ENCODE measurements around the gene SLIT3.

DNA sequence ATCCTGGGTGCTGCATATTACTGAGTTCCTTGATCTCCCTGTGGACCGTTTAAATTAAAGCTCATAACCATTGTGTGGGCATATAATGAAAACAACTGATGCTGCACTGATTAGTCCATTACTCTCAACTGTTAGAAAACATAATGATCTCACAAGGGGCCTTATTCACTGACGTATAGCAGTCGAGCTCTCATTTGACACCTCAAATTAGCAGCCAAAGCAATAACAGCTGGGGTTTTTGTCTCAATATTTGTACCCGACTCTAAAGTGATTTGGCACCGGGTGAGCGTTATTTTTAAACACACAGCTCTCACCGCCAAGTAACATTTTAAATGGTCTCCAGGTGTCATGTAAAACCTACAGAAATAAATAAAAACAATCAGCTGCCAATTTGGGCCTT is 469.6 kb downstream of the SLIT3 start:
- TF ChIP-seq KDM1A (IDR thresholded peaks at IDR 0.05; ENCODE audit: borderline replicate concordance) = no peak
- TF ChIP-seq, protein P1, sequence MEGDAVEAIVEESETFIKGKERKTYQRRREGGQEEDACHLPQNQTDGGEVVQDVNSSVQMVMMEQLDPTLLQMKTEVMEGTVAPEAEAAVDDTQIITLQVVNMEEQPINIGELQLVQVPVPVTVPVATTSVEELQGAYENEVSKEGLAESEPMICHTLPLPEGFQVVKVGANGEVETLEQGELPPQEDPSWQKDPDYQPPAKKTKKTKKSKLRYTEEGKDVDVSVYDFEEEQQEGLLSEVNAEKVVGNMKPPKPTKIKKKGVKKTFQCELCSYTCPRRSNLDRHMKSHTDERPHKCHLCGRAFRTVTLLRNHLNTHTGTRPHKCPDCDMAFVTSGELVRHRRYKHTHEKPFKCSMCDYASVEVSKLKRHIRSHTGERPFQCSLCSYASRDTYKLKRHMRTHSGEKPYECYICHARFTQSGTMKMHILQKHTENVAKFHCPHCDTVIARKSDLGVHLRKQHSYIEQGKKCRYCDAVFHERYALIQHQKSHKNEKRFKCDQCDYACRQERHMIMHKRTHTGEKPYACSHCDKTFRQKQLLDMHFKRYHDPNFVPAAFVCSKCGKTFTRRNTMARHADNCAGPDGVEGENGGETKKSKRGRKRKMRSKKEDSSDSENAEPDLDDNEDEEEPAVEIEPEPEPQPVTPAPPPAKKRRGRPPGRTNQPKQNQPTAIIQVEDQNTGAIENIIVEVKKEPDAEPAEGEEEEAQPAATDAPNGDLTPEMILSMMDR (IDR thresholded peaks at IDR 0.05 in 2 of 3, conservative IDR thresholded peaks at IDR 0.05 in 1 of 3; ENCODE audit: control insufficient read depth in 2 of 3, extremely low read depth in 1 of 3, insufficient read depth in 1 of 3, low read depth in 3 of 3, low read length in 3 of 3) = no peak
- TF ChIP-seq FOXK2 (IDR thresholded peaks at IDR 0.05) = no peak
- TF ChIP-seq RAD51 (IDR thresholded peaks at IDR 0.05) = no peak
- TF ChIP-seq, protein P2, sequence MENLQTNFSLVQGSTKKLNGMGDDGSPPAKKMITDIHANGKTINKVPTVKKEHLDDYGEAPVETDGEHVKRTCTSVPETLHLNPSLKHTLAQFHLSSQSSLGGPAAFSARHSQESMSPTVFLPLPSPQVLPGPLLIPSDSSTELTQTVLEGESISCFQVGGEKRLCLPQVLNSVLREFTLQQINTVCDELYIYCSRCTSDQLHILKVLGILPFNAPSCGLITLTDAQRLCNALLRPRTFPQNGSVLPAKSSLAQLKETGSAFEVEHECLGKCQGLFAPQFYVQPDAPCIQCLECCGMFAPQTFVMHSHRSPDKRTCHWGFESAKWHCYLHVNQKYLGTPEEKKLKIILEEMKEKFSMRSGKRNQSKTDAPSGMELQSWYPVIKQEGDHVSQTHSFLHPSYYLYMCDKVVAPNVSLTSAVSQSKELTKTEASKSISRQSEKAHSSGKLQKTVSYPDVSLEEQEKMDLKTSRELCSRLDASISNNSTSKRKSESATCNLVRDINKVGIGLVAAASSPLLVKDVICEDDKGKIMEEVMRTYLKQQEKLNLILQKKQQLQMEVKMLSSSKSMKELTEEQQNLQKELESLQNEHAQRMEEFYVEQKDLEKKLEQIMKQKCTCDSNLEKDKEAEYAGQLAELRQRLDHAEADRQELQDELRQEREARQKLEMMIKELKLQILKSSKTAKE (IDR thresholded peaks at IDR 0.05; ENCODE audit: low read depth, poor library complexity, severe bottlenecking) = no peak
- no peak for TF ChIP-seq SMC3 (IDR thresholded peaks at IDR 0.05; ENCODE audit: borderline replicate concordance, low read length)
- TF ChIP-seq, protein P3, sequence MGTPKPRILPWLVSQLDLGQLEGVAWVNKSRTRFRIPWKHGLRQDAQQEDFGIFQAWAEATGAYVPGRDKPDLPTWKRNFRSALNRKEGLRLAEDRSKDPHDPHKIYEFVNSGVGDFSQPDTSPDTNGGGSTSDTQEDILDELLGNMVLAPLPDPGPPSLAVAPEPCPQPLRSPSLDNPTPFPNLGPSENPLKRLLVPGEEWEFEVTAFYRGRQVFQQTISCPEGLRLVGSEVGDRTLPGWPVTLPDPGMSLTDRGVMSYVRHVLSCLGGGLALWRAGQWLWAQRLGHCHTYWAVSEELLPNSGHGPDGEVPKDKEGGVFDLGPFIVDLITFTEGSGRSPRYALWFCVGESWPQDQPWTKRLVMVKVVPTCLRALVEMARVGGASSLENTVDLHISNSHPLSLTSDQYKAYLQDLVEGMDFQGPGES (IDR thresholded peaks at IDR 0.05) = no peak
- TF ChIP-seq CBX3 (IDR thresholded peaks at IDR 0.05; ENCODE audit: borderline replicate concordance, low read depth) = no peak
- TF ChIP-seq SREBF2 (IDR thresholded peaks at IDR 0.05; ENCODE audit: low read length) = no peak
- no peak for TF ChIP-seq HDAC2 (IDR thresholded peaks at IDR 0.05)
- no peak for TF ChIP-seq ZNF274 (IDR thresholded peaks at IDR 0.05; ENCODE audit: insufficient read depth, insufficient read length)
- TF ChIP-seq TCF7 (IDR thresholded peaks at IDR 0.05; ENCODE audit: borderline replicate concordance) = no peak
